Choroid plexus epithelial cell (primary cell): ENCODE data around the gene CBLIF.

ENCODE experiments used
- DNase-seq: peaks from one replicate; pipeline ENCODE4 v3.0.0-alpha.2; 2010; ENCODE audit warnings: low read depth
- H3K4me3 ChIP-seq: 2 replicates; pipeline ENCODE4 v1.5.1; 2011; ENCODE audit warnings: low read depth, mild to moderate bottlenecking, control low read depth, low read length, moderate library complexity
- CTCF ChIP-seq: conservative IDR thresholded peaks from 2 replicates; pipeline ENCODE4 v1.5.1; 2011; ENCODE audit warnings: low read depth, mild to moderate bottlenecking, control low read depth, inconsistent platforms, low read length, moderate library complexity

Gene CBLIF

DNA sequence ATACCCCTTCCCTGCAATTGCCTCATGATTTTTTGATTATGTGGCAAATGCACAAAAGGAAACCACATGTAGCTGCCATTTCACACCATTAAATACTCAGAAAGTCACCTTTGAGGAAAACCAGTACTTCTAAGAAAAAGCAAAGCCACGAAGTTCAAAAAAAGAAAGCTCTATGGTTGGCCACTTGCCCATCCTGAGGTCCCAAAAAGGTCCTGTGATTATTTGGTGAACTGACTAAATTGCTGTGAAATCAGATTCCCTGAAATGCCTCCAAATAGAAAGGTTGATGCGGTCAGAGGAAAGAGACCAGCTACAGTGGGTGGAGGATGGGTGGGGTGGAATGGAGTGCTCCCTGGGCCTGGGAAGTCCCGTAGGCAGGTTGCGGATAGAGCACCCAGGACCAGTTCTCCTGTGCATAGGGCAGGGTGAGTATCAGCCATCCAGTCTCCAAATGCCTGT lies 61.6 kb downstream of the CBLIF start:
- no peak overlapping the region for H3K4me3 ChIP-seq
- DNase-seq = no peak
- TF ChIP-seq CTCF = no peak

DNA sequence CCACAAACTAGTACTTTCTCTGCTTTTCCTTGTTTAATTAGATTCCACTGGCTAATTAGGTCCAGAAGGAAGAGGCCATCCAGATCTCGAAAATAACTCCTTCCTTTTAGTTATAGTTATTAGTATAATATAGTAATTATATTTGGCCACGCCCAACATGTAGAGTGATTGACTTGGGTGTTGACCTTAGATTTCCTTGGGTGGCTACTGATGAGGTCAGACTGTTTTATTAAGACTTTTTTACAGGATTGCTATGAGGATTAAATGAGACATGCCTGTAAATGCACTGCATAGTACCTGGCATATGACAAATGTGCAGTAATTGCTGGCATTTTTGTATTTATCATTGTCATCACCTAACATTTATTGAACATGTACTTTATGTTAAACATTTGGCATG lies 63.2 kb downstream of the CBLIF start:
- DNase-seq = no peak
- no peak for TF ChIP-seq CTCF

DNA sequence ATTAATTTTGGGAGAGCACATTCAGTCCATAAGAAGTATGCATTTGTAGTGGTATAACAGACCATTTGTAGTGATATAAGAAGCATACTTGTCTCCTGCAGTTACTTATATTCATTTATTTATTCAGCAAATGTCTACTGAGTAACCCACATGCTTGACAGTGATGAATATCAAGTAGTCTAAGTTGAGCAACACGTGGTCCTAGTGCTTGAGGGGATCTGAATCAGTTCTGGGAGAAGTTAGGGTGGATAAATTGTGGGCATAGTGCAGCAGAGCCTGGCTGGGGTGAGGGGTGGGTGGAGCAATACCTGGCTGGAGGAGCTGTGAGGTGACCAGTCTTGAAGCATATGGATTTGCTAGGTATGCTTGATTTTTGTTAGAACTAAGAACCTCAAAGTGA lies 65.8 kb downstream of the CBLIF start:
- no peak overlapping the region for H3K4me3 ChIP-seq
- DNase-seq = no peak
- no peak for TF ChIP-seq CTCF

More for the DNA sequence above, 63.2 kb downstream of the CBLIF start:
- no peak overlapping the region for H3K4me3 ChIP-seq
